ENCODE data around the gene FIZ1.
"Not testable (repeated sequence)": the region's sequence is repeated elsewhere in the genome, so short reads cannot be mapped to it uniquely, and the experiment has no call there.

Gene FIZ1

DNA sequence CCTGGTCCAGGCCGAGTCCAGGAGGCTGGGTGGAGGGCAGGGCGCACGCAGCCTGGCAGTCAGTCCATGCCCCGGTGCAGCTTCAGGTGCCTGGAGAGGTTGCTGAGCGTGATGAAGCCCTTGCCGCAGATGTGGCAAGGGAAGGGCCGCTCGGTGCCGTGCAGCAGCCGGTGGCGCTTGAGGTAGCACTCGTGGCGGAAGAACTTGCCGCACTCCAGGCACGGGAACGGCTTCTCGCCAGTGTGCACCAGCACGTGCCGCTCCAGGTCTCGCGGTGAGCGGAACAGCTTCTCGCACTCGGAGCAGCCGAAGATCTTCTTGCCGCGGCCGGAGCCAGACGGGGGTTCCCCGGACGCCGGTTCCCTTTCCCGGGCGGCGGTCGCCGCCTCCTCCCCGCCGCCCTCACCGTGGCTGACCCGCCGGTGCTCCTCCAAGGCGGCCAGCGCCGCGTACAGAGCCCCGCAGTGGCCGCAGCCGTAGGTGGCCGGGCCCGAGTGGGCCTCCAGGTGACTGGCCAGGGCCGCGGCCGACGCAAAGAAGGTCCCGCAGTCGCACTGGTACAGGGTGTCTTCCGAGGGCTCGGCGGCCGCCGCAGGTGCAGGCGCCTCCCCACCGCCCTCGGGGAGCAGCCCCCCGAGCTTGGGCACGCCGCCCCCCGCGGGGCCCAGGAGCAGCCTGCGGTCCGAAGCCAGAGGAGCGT, 6.8 kb downstream of the FIZ1 start:
- no peak for DNase-seq

DNA sequence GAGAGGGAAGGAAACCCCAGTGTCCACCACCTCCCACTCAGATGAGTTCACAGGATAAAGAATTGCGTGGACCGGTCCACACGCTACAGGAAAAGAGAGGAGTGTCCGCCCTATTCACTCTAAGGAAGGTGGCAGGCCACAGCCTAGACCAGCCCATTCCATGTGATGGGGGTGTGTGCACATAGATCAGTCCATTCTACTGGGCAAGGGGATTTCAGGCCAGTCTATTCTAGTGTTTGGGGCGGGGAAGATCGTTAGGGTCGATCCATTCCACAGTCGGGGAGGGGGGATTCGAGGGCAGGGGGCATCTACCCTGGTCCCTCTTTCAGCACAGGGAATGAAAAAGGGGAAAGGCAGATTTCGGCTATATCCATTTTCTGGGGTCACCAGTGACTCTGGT, 7.8 kb downstream of the FIZ1 start:
- DNase-seq = no peak

DNA sequence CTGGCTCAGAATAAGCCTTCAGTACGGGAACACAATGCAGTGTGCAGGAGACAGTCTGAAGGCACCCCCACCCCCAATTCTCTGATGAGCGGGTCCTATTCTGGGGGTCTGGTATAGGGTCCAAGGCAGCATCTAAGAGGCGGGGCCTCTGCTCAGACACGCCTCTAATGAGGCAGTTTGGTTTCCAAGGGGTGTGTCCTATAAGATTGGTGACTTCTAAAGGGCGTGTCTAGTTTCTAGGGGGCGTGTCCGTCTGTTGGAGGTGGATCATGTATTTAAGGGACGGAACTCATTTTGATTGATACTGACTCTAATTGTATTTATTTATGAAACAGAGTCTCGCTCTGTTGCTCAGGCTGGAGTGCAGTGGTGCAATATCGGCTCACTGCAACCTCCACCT, 8.7 kb downstream of the FIZ1 start:
- DNase-seq = no peak

DNA sequence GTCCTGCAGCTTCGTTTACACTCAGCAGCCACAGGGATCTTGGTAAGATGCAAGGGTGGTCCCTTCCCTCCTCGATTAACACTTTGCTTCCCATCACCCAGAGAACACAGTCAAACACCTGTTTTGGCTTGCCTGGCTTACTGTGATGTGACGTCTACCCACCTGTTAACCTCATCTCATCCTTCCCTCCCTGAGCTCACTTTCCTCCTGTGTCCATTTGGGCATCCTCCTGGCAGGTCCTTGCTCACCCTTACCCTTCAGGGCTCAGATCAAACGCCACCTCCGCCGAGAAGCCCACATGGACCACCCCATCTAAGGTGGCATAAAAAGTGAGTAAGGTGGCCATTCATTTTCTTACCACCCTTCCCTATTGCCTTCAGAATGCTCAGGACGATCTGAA, 9.2 kb downstream of the FIZ1 start:
- no peak for DNase-seq

DNA sequence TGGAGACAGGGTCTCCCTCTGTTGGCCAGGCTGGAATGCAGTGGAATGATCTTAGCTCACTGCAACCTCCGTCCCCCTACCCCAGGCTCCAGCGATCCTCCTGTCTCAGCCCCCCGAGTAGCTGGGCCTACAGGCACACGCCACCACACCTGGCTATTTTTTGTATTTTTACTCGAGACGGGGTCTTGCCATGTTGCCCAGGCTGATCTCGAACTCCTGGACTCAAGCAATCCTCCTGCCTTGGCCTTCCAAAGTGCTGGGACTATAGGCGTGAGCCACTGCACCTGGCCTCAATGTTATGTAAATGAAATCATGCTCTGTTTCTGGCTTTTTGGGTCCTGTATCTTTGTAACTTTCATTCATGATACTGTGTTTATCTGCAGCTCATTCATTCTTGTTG, 10.6 kb downstream of the FIZ1 start:
- no peak for DNase-seq

DNA sequence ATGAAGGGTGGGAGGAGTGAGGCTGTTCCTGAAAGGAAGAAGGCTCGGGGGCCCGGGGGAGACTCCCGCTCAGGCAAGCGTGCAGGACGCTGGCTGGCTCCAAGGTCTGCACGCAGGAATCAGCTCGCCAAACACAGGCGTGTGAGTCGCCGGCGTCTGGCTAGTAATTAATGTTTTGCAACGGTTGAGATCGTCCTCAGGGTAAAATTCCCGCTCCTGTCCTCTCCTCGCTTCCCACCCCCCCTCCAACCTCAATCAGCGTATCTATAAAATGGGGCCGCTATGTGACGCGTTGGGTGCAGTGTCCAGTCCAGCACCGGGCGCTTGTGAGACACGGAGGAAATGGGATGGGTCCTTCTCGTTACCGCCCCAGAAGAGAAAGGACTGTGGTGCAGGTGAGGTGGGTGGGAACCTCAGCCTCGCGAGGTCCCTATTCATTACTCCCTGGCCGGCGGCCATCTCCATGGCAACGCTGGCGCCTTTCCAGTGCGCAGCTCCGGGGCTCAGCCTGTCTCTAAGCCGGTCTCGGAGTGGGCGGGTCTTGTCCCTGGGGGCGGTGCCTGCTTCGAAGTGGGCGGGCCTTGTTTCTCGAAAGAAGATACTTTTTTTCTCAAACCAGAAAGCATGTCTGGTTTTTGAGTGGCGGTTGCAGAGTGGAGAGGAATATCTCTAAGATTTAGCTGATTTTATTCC, 12.2 kb downstream of the FIZ1 start:
- DNase-seq = peak; percentile 94

DNA sequence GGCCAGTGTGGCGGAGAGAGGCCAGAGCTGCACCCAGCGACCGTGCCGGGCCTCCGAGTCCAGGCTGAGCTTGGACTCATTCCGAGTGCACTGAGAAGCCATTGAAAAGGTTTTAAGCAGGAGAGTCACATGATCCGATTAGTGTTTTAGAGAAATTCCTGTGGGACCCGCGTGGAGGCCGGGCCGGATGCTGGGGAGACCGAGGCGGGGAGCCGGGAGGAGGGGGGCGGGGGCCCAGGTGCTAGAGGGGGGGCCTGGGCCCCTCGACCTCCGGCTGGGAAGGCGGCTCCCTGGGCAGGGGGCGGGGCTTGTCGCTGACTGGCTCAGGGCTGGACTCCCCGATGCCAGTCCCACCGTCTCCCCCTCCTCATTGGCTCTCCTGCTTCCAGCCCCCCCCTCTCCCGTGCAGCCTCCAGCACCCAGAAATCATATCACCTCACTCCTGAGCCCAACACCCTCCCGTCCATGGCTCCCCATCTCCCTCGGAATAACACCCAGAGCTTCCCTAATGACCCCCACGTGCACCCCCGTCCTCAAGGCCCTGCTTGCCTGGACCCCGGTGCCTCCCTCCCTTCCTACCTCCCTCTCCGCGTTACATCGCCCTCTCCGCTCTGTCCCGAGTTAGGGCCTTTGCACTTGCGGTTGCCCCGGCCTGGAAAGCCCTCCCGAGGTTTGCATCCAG, 13.5 kb downstream of the FIZ1 start:
- DNase-seq = peak; percentile 29

DNA sequence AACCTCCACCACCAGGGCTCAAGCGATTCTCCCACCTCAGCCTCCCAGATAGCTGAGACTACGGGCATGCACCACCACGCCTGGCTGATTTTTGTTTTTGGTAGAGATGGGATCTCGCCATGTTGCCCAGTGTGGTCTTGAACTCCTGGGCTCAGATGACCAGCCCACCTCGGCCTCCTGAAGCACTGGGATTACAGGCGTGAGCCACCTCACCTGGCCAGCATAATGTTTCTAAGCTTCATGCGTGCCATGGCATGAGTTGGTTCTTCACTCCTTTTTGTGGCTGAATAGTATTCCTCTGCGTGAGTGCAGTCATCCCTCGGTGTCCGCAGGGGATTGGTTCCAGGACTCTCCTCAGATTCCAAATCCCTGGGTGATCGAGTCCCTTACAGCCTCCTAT, 14.4 kb downstream of the FIZ1 start:
- DNase-seq = no peak

DNA sequence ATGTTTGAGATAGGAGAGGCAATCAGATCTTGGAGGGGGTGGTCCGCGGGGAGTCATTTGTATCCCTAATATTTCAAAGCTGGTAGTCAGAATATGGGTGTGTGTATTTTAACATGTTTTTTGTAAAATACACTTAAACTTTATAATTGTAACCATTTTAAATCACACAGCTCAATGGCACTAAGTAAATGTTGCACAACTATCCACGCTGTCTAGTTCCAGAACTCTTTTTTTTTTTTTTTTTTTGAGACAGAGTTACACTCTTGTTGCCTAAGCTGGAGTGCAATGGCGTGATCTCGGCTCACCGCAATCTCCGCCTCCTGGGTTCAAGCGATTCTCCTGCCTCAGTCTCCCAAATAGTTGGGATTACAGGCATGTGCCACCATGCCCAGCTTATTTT, 15.4 kb downstream of the FIZ1 start:
- not testable (repeated sequence) for DNase-seq

DNA sequence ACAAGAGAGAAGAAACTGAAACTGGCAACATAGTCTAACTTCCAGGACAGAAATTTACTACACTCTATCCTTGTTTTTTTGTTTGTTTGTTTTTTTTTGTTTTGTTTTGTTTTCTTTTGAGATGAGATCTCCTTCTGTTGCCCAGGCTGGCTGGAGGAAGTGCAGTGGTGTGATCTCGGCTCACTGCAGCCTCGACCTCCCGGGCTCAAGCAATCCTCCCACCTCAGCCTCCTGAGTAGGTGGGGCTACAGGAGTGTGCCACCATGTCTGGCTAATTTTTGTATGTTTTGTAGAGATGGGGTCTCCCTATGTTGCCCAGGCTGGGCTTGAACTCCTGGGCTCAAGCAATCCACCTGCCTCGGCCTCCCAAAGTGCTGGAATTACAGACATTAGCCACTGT, 17.0 kb downstream of the FIZ1 start:
- DNase-seq = not testable (repeated sequence)

DNA sequence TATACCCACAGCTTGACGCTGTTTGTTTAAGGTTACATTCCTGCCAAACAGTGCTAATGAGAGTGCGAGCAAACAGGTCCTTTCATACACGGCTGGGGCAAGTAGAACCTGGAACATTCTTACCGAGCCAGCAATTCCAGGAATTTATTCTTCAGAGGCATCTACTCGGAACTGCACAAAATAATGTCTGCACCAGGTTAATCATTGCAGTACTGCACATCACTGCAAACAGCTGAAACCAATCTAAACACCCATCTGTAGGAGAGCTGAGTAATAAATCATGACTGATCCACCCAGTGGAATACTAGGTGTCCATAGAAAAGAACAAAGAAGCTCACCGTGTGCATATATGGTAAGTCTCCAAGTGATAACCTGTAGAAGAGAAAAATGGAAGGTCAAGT, 17.5 kb downstream of the FIZ1 start:
- no peak for DNase-seq

DNA sequence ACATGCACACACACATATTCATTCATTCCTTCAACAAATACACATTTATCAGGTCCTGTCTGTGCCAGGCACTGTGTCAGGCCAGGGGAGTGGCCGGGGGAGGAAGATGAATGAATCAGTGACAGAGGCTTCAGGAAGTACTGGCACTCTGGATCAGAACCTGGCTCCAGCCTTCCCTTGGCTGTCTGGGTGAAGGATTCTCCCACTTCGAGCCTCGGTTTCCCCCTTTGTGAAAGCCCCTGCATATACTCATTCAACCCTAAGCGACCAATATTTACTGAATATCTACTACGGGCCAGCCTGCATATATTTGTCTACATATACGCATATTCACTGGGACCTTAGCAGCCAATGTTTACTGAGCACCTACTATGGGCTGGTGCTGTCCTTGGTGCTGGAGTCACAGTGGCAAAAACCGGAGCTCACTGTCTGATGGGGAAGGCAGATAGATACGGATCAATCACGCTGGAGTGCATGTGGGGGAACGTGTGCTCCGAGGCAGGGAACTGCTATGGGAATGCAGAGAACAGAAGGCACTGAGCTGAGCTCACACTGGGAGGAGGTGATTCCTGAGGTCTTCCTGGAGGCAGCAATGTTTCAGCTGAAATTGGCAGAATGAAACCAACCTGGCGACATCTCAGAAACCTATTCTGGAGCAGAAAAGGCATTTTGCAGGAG, 18.0 kb downstream of the FIZ1 start:
- no peak for DNase-seq

DNA sequence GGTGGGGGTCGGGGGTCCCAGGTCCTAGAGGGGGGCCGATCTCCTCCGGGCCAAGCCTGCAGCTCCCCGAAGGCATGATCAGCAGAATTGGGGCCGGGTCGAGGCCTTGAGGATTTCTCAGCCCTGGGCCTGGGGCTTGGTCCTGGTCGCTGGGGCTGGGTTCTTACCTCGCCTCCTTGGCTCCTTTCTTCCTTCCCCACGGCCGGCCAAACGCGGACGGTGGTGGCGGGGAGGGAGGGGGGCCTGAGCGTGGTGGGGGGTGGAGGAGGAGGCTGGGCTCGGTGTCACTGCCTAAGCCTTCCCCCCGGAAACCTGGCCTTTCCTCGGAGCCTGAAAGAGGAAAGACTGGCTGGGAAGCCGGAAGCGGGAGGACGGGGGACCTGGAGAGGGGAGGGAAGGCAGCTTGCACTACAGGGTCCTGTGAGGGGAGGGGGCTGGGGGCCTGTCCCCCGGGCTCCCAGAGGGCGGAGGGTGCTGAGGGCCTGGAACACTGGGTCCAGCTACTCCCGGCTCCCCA, 18.6 kb downstream of the FIZ1 start, which contains the start of gene ZNF579:
ZNF579 (minus strand) TSS at position 221 of the 517 bp plus-strand sequence. CDS start 1,209 bp downstream, outside the sequence.
- DNase-seq = peak; percentile 69

DNA sequence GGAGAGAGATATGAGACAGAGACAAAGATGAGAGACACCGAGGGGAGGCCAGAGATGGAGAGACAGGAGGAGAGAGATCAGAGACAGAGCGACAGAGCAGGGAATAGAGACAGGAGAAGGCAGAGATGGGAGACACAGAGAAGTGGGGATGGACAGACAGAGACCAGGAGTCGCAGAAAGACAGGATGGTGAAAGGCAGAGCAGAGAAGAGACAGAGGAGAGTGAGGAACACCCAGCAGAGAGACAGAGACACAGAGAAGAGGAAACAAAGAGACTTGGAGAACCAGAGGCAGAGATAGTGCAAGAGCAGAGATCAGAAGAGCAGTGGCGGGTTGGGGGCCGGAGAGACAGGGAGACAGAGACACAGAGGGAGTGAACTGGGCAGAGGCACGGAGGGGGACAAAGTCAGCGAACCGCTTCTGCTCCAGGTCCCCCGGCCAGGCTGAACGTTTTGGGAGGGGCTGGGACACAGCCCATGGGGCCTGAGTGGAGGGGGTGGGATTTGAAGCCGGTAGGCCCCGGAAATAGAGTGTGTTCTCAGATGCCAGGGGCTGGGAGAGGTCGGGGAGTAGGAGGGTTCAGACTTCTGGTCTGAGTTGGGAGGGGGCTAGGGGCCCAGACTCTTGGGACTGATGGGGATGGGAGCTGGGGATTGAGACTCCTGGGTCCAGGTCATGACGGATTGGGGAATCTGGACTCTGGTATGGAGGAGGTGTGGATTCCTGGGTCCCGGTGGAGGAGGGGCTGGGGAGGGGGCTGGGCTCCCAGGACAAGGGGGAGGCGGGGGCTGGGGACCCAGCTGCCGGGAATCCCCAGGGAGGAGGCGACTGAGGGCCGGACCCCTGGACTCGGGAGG, 19.3 kb downstream of the FIZ1 start:
- DNase-seq = no peak

DNA sequence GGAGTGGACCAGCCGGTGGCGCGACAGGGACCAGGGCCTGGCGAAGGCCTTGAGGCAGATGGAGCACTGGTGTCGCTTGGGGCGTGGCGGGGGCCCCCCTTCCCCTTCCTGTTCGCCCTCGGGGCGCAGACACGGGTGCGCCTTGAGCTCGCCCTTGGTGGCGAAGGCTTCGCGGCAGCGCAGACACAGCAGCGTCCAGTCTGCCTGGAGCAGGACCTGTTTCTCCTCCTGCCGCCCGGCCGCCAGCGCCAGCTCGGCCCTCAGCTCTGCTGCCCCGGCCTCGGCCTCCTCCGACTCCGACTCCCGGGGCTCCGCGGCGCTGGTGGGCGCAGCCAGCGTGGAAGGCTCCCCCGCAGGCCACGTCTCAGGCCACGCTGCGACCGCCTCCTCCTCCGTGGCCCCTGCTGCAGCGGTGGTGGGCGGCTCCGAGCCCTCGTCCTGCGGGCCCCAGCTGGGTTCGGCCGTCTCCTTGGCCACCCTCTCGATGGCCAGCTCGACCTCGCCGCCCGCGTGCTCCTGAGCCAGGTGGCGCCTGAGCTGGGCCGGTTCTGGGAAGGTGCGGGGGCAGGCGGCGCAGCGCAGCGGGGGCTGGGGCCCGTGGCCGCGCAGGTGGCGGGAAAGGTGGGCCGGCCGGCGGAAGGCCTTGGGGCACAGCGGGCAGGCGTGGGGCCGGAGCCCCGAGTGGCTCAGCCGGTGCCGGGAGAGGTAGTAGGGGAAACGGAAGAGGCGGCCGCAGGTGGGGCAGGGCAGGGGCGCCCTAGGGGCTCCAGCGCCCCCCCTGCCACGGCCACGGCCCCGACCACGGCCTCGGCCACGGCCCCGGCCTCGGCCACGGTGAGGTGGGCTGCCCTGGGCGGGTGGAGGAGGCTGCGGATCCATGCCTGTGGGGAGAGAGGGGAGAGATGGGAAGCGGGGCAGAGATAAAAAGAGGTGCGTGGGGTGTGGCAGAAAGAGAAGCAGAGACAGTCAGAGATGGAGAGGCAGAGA, 20.3 kb downstream of the FIZ1 start:
- no peak for DNase-seq

DNA sequence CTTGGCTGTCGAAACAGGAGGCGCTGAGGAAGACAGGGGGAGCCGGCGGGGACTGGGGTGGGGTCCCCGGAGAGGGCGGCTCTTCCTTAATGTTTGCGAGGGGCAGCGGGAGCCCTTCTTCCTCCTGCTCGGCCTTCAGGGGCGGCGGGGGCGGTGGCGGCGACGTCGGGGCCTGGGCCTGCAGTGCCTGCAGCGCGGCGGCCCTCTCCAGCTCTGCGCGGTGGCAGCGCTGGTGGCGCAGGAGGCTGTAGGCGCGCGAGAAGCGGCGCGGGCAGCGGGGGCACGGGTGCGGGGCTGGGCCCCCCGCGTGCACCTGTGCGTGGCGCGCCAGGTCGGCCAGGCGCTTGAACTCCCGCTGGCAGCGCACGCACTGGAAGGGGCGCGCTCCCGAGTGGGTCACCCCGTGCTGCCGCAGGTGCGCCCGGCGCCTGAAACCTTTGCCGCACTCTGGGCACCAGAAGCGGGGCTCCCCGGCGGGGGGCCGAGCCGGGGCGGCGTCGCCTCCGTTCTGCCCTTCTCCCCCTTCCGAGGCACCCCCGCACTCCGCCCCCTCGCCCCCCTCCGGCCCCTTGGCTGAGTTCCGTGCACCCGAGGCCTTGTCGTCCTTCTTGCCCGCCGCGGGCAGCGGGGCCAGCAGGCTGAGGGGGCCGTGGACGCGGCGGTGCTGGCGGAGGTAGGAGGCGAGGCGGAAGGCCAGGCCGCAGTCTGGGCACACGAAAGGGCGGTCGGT, 21.1 kb downstream of the FIZ1 start:
- no peak for DNase-seq

DNA sequence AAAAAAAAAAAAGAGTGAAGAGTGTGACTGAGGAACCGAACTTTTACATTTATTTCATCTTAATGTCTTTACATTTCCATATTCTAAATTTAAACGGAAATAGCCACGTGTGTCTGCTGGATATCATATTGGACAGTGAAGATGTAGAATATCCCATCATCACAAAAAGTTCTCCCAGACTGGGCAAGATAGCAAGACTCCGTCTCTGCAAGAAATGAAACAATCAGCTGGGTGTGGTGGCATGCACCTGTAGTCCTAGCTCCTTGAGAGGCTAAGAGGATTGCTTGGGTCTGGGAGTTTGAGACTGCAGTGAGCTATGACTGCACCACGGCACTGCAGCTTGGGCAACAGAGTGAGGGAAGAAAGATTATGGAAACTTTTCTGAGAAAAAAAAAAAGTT, 22.6 kb downstream of the FIZ1 start:
- DNase-seq = no peak

DNA sequence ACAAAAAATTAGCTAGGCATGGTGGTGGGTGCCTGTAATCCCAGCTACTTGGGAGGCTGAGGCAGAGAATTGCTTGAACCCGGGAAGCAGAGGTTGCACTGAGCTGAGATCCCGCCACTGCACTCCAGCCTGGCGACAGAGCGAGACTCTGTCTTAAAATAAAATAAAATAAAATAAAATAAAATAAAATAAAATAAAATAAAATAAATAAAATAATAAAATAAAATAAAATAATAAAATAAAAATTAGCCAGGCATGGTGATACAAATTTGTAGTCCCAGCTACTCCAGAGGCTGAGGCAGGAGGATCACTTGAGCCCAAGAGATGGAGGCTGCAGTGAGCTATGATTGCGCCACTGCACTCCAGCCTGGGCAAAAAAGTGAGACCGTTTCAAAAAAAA, 25.4 kb downstream of the FIZ1 start:
- not testable (repeated sequence) for DNase-seq

DNA sequence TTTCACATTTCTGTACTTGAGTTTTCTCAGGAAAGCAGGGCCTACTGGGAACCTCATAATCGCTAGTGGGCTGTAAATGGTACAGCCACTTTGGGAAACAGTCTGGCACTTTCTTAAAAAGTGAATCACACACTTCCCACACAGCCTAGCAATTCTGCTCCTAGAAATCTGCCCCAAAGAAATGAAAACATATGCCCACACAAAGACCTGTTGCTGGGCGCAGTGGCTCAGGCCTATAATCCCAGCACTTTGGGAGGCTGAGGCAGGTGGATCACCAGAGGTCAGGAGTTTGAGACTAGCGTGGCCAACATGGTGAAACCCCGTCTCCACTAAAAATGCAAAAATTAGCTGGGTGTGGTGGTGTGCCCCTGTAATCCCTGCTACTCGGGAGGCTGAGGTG, 29.8 kb downstream of the FIZ1 start:
- DNase-seq = not testable (repeated sequence)

DNA sequence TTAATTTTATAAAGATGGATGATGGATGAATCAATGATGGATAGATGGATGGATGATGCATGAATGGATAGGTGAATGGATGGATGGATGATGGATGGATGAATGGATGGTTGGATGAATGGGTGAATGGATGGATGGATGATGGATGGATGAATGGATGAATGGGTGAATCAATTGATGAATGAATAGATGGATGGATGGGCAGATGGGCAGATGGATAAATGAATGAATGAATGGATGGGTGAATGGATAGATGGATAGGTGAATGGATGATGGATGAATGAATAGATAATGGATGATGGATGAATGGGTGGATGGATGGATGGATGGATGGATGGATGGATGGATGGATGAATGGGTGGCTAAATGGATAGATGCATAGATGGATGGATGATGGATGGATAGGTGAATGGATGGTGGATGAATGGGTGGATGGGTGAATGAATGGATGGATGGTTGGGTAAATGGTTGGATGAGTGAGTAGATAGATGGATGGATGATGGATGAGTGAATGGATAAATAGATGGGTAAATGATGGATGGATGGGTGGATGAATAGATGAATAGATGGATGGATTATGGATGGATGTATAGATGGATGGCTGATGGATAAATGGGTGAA, 31.5 kb downstream of the FIZ1 start:
- DNase-seq = no peak
